Spleen (tissue), 11 donors: ENCODE measurements around the gene TBC1D8B. TPM values are rescaled to one million over a fixed set of nuclear protein-coding genes. Genes with fewer than 3 reads are reported as not detected.

Experiments used
- DNase-seq: peaks from one replicate; pipeline ENCODE4 v3.0.0-alpha.2; 2020
- H3K27ac ChIP-seq, 8 donors: fragments of 200-600 bp; sonication (generic) in 7 of 8; 1 replicate in 4 of 8; 2 replicates in 4 of 8; pipeline versions ENCODE4 v1.5.0 to v1.8.0; 2016 to 2021; ENCODE audit warnings: inconsistent platforms in 4 of 8, mild to moderate bottlenecking in 4 of 8, moderate library complexity in 1 of 8
- H3K27me3 ChIP-seq, 7 donors: fragments of 200-600 bp; sonication (generic) in 6 of 7; replicated peaks in 1 of 7; 1 replicate in 4 of 7; 2 replicates in 3 of 7; pipeline versions ENCODE4 v1.5.0 to v1.8.0; 2016 to 2021; ENCODE audit warnings: inconsistent platforms in 3 of 7, mild to moderate bottlenecking in 1 of 7
- H3K36me3 ChIP-seq, 6 donors: fragments of 200-600 bp; sonication (generic) in 5 of 6; 1 replicate in 4 of 6; 2 replicates in 2 of 6; pipeline versions ENCODE4 v1.5.0 to v1.8.0; 2016 to 2021; ENCODE audit warnings: inconsistent platforms in 2 of 6
- H3K4me1 ChIP-seq, 6 donors: fragments of 200-600 bp; sonication (generic) in 5 of 6; 1 replicate in 3 of 6; 2 replicates in 3 of 6; pipeline versions ENCODE4 v1.5.0 to v1.8.0; 2016 to 2021; ENCODE audit warnings: inconsistent platforms in 3 of 6
- H3K4me3 ChIP-seq, 8 donors: fragments of 200-600 bp; sonication (generic) in 7 of 8; 1 replicate in 4 of 8; 2 replicates in 4 of 8; pipeline versions ENCODE4 v1.5.0 to v1.8.0; 2016 to 2021; ENCODE audit warnings: inconsistent platforms in 4 of 8, mild to moderate bottlenecking in 4 of 8, moderate library complexity in 2 of 8
- H3K9me3 ChIP-seq, 8 donors: fragments of 200-600 bp; sonication (generic) in 7 of 8; 1 replicate in 4 of 8; 2 replicates in 4 of 8; pipeline versions ENCODE4 v1.5.0 to v1.8.0; 2016 to 2021; ENCODE audit warnings: inconsistent platforms in 4 of 8
- POLR2A ChIP-seq, 3 donors: fragments of 450-650 bp; IDR thresholded peaks; one replicate each; pipeline ENCODE4 v1.5.1; 2017; ENCODE audit warnings: antibody characterized with exemption in 3 of 3, mild to moderate bottlenecking in 1 of 3
- POLR2AphosphoS5 ChIP-seq, 3 donors: sonication (generic); formaldehyde crosslinking; IDR thresholded peaks; one replicate each; pipeline ENCODE4 v1.5.1; 2017; ENCODE audit warnings: antibody characterized with exemption in 3 of 3
- WGBS, 5 donors: extraction: QIAGEN DNeasy Blood & Tissue Kit in 3 of 5; methylation state at CpG; one replicate each; pipeline versions ENCODE4 v1.1.5 to v1.1.7; 2013 to 2018; 5-methylcytosine and 5-hydroxymethylcytosine counted together
- intact Hi-C: fragments of 100-400 bp; cut with DNase I; formaldehyde crosslinking; loops from one replicate; pipeline ENCODE4 v1.15.0; 2023; ENCODE audit warnings: low total_unique reads
- polyA plus RNA-seq, 3 donors: library from polyadenylated mRNA; stranded (reverse); fragments of 200-250 nt; gene quantifications; one replicate each; pipeline ENCODE4 v1.2.1, GENCODE V29; 2013
- total RNA-seq, 7 donors: library from RNA; depleted of rRNA in 3 of 7; stranded (reverse); fragments of >200 nt in 3 of 7; fragmentation: NEBNext Ultra II Directional in 4 of 7; extraction: Animal tissue kit (Norgen Biotek cat#: 25700) in 4 of 7; gene quantifications; one replicate each; pipeline versions ENCODE4 v1.1.0 to v1.2.1, GENCODE V29; 2016 to 2021
- TF ChIP-seq, protein P1 (sequence below), 11 experiments: fragments of 200-600 bp in 7 of 11; fragments of 450-650 bp in 4 of 11; sonication (generic) in 4 of 11; IDR thresholded peaks in 8 of 11; conservative IDR thresholded peaks in 3 of 11; 1 replicate in 7 of 11; 2 replicates in 4 of 11; pipeline versions ENCODE4 v1.4.0 to v1.8.0; 2016 to 2021; ENCODE audit warnings: antibody characterized with exemption in 11 of 11, inconsistent platforms in 4 of 11, mild to moderate bottlenecking in 1 of 11
- donor health status: healthy with polysubstance abuse.
- donor health status: DM: no; HTN: no; CAD: no; lungs with moderate emphysema.
- donor health status: DM: no; HTN: no; CAD: no.
- donor health status: Bipolar disorder and iron deficiency.
- donor health status: healthy.
- donor health status: DM: no; HTN: no; CAD: no.
- donor health status: DM: yes; HTN: yes; CAD: no.

The TBC1D8B gene
- total and polyA plus RNA-seq, 10 donors: 0.67 to 6.7 (median 5.0) TPM

DNA sequence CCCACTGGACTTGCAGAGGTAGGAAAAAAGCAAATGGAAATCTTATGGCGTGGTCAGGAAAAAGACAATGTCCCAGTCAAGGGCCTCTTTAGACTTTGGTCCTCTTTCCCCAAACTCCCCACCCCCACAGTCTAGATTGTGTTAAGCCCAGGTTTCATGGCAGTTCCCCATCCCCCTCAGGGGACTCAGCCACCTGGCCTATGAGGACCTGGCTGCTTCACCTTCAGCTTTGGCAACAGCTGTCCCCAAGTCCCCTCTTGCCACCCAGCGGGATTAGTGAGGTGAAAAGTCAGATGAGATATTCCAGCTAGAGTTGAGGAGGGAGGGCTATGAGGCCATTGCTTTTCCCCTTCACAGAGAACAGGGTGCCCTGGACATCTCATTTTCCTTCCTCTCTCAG is 100.2 kb downstream of the TBC1D8B start:
- H3K27me3 ChIP-seq: no peaks in the 10 kb centered on the region
- H3K4me1 ChIP-seq: no peaks in the 10 kb centered on the region
- no peaks in the 10 kb centered on the region for H3K36me3 ChIP-seq
- 63 to 100% (median 83%) methylated on average over 2 of the region's 2 CpGs for WGBS, 5 donors
- no peak for DNase-seq
- H3K4me3 ChIP-seq: no peak overlapping the region
- no peak overlapping the region for H3K27ac ChIP-seq
- intact Hi-C loops: no loop called here
- no peaks in the 10 kb centered on the region for H3K9me3 ChIP-seq
- TF ChIP-seq POLR2AphosphoS5 (IDR thresholded peaks at IDR 0.05) (no peak), POLR2A (IDR thresholded peaks at IDR 0.05) (no peak)
- TF ChIP-seq, protein P1, sequence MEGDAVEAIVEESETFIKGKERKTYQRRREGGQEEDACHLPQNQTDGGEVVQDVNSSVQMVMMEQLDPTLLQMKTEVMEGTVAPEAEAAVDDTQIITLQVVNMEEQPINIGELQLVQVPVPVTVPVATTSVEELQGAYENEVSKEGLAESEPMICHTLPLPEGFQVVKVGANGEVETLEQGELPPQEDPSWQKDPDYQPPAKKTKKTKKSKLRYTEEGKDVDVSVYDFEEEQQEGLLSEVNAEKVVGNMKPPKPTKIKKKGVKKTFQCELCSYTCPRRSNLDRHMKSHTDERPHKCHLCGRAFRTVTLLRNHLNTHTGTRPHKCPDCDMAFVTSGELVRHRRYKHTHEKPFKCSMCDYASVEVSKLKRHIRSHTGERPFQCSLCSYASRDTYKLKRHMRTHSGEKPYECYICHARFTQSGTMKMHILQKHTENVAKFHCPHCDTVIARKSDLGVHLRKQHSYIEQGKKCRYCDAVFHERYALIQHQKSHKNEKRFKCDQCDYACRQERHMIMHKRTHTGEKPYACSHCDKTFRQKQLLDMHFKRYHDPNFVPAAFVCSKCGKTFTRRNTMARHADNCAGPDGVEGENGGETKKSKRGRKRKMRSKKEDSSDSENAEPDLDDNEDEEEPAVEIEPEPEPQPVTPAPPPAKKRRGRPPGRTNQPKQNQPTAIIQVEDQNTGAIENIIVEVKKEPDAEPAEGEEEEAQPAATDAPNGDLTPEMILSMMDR (IDR thresholded peaks at IDR 0.05 in 8 of 11, conservative IDR thresholded peaks at IDR 0.05 in 3 of 11): no peak

DNA sequence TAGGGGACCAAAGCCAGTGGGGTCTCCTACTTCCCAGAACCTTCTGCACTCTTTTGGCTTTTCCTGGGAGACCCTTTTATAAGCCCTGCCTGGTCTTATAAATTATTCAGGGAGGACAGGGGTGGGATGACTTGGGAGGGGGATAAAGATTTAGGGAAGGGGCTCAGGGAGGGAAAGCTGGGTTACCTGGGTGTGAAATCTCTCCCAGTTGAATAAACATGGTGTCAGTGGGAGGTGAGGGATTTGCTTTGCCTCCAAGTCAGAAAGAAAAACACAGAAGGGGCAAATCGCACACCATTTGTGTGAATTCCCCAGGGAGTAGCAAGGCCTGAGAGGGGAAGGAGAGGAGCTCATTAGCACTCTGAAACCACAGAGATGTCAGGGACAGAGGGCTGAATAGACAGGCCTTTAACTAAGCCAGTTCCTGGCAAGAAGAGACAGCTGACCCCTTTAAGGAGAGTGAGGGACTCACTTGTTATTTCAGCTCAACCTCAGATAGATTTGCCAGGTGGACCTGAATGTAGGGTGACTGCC is 100.9 kb downstream of the TBC1D8B start, which contains the start of gene RIPPLY1:
TSS of gene RIPPLY1 (minus strand) at position 51 of the 534 bp plus-strand sequence. CDS start 54 bp downstream, outside the sequence.
- 56 to 88% (median 69%) methylated on average over 1 of the region's 1 CpG for WGBS, 5 donors
- no peak for DNase-seq
- Histone ChIP-seq H3K36me3 (no peaks in the 10 kb centered on the region), H3K27ac (no peak within 1 kb of the TSS), H3K4me1 (no peaks in the 10 kb centered on the region), H3K4me3 (no peak within 1 kb of the TSS), H3K27me3 (no peaks in the 10 kb centered on the region), H3K9me3 (no peaks in the 10 kb centered on the region)
- intact Hi-C loops: no loop called here
- no peak for TF ChIP-seq POLR2AphosphoS5 (IDR thresholded peaks at IDR 0.05)
- TF ChIP-seq, protein P1 (IDR thresholded peaks at IDR 0.05 in 8 of 11, conservative IDR thresholded peaks at IDR 0.05 in 3 of 11): no peak

DNA sequence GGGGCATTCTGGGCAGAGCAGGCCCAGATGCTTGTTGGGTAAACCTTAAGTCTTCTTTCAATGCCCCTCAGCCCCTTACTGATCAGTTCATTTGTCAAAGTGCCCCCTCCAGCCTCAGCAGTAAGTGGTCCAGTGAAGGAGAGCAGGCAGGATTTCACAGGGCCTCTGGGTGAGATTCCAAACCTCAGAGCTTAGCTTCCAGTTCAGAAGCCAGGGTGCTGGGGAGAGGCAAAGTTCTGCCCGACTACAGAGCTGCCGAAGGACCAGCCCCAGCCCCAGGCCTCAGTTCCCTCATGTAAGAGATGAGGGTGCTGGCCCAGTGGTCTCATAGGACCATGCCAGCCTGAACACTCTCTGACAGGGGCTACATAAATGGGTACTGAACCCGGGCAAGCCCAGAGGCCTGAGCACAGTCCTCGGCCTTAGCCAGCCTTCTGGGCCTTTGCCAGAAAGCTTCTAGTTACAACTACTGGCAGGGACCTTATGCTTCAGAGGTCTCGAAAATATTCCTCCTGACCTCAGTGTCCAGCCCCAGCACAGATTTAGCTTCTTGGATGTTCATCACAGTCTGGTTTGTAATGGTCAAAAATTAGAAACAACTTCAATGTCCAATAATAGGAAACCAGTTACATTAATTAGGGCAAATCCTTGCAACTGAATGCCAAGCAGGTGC is 101.5 kb downstream of the TBC1D8B start:
- intact Hi-C loops: no loop called here
- DNase-seq: no peak
- Histone ChIP-seq H3K4me3 (no peak overlapping the region), H3K36me3 (no peaks in the 10 kb centered on the region), H3K9me3 (no peaks in the 10 kb centered on the region), H3K27me3 (no peaks in the 10 kb centered on the region), H3K27ac (no peak overlapping the region), H3K4me1 (no peaks in the 10 kb centered on the region)
- 66 to 91% (median 83%) methylated on average over 1 to 5 of the region's 5 CpGs for WGBS, 5 donors
- TF ChIP-seq, protein P1 (IDR thresholded peaks at IDR 0.05 in 8 of 11, conservative IDR thresholded peaks at IDR 0.05 in 3 of 11): no peak
- TF ChIP-seq POLR2A (IDR thresholded peaks at IDR 0.05) (no peak), POLR2AphosphoS5 (IDR thresholded peaks at IDR 0.05) (no peak)

DNA sequence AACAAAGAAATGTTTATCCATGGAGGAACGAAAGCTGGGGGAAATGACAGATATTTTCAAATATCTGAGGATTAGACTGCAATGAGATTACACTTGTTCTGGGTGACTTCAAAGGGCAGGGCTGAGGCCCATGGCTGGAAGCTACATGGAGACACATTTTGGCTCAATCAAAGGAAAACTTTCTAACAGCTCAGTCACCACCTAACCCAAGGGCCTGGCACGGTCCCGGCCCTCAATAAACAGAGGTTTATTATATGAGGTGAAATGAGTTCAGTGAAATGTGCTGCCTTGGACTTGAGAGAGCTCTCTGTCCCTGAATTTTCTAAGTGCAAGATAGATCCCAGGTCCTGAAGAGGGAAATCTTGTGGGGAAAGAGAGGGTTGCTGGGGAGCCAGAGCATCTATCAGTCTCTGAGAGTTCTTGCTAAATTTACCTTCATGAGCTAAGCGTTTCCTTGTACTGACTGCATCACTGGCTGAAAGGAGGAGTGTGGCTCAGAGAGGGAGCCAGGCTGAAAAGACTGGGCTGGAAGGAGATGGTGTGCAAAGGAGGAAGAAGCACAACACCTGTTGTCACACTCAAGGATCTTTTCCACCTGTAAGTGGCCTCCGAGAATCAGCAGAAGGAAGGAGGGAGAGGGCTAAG is 102.7 kb downstream of the TBC1D8B start:
- TF ChIP-seq POLR2A (IDR thresholded peaks at IDR 0.05) (no peak), POLR2AphosphoS5 (IDR thresholded peaks at IDR 0.05) (no peak)
- TF ChIP-seq, protein P1 (IDR thresholded peaks at IDR 0.05 in 8 of 11, conservative IDR thresholded peaks at IDR 0.05 in 3 of 11): no peak
- 87 to 96% (median 90%) methylated on average over 5 of the region's 5 CpGs for WGBS, 5 donors
- no peak for DNase-seq
- Histone ChIP-seq H3K9me3 (no peaks in the 10 kb centered on the region), H3K4me1 (no peaks in the 10 kb centered on the region), H3K36me3 (no peaks in the 10 kb centered on the region), H3K4me3 (no peak overlapping the region), H3K27ac (no peak overlapping the region), H3K27me3 (no peaks in the 10 kb centered on the region)
- intact Hi-C loops: no loop called here
